ENCODE results near the gene IL33. TPM values are rescaled to one million over a fixed set of nuclear protein-coding genes. Genes with fewer than 3 reads are reported as not detected.

IL33 gene
- total RNA-seq, 4 donors from 2014 or later, result 10.6 to 17.5 (median 15.8) TPM

DNA sequence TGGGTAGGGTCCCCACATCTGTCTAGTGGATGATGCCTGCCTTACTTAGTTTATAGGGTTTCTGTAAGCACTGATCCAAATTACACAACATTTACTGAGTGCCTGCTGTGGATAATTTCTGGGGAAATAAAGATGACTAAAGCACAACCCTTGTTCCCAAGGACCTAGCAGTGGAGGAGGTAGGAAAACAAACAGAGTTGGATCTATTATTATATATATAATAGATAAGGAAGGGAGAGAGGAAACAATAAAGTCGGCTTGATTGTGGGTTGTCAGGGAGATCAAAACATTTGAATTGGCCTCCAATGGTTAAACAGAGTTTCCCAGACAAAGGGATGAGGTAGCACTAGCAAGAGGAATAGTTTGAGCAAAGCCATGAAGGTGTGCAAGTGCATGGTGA, 14.0 kb downstream of the IL33 start:
- TF ChIP-seq, protein P1, sequence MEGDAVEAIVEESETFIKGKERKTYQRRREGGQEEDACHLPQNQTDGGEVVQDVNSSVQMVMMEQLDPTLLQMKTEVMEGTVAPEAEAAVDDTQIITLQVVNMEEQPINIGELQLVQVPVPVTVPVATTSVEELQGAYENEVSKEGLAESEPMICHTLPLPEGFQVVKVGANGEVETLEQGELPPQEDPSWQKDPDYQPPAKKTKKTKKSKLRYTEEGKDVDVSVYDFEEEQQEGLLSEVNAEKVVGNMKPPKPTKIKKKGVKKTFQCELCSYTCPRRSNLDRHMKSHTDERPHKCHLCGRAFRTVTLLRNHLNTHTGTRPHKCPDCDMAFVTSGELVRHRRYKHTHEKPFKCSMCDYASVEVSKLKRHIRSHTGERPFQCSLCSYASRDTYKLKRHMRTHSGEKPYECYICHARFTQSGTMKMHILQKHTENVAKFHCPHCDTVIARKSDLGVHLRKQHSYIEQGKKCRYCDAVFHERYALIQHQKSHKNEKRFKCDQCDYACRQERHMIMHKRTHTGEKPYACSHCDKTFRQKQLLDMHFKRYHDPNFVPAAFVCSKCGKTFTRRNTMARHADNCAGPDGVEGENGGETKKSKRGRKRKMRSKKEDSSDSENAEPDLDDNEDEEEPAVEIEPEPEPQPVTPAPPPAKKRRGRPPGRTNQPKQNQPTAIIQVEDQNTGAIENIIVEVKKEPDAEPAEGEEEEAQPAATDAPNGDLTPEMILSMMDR (IDR thresholded peaks at IDR 0.05; ENCODE audit: low read depth), result no peak

DNA sequence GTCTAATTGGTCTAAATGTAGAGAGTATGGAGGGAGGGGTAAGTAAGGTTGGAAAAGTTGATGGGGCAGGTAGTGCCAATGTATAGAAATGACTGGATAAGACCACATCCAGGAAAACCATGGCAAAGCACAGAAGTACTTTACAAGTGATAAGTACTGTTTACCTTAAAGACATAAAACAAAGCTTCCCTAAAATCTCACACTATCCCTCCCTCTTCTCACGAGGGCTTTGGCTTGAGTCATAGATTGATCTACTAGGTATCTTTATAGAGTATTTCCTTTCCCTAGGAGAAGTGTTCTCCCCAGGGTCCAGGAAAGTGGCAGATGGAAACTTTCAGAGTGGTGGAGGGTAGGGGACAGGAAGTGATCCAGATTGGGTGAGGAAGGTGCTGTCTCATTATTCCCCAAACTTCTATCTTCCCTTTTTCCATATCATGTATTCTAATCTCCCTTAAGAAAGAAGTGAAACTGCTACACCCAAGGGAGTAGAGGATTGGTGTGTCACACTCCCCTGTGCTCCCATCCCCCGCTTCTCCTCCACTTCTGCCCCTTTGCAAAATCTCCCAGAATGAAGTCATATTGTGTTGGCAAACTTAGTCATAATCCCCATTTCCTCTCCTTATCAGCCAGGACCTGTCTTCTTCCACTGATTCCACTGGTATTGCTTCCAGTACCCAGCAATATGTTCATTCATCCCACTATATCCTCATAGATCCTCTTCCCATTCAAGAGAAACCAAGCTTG, 14.6 kb downstream of the IL33 start:
- TF ChIP-seq, protein P1 (IDR thresholded peaks at IDR 0.05; ENCODE audit: low read depth), result no peak

DNA sequence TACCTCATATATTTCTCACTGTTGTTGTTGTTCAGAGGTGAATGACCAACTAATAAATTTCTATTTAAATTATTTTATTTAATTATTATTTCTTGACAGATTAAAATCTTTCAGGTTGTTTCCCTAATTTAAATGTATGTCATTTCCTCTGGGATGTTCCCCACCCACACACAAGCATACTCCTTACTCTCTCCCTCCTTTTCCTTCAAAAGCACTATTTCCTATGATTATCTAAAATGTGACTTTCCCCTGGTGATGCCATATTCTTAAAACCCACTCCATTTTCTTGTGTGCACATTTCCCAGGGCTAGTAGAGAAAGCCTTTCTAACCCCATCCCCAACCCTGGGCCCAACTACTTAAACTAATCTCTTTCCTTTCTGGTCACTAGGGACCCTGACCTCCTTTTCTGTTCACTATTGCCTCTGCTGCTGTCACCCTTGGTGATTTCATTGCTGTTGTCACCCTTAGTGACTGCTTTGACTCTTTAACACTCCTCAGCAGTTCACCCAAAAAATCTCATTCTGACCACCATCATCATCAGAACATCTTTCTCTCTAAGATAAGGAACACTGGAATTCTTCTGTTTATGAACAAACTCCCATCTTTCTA, 16.8 kb downstream of the IL33 start:
- TF ChIP-seq, protein P1 (IDR thresholded peaks at IDR 0.05; ENCODE audit: low read depth), result no peak

DNA sequence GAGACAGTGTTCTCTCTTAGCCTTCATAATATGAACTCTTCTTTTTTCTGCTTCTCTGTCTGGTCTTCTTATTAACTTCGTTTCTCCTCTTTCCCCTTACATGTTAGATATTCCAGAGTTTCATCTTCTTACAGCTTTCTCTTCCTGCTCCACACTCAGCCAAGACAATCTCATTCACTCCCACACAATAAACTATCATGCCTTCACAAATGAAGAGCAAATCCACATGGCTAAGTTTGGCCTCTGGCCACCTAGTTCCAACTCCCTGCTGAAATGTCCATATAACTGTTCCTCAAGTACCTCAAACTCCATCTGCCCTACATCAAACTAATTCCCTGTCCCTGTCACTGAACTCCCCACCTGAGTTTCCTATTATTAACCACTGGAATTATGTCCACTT, 18.4 kb downstream of the IL33 start:
- TF ChIP-seq, protein P1 (IDR thresholded peaks at IDR 0.05; ENCODE audit: low read depth), result no peak

DNA sequence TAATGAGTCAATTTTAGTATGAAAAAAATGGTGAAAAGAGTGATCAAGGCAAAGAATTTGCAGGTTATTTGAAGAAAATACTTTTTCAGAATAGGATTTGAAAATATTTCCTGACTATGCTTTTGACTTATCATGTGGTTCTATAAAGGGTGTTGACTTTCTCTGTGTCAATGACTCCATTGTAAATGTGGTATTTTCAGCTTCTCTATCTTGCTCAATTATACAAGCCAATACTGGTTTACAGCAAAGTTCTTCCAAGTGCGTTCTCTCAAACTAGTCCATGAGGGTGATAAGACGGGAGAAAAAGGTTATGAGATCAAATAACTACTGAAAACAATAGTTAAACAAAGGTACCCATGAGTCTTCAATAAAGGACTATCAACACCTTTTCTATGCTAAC, 21.7 kb downstream of the IL33 start:
- TF ChIP-seq, protein P1 (IDR thresholded peaks at IDR 0.05; ENCODE audit: low read depth), result no peak

DNA sequence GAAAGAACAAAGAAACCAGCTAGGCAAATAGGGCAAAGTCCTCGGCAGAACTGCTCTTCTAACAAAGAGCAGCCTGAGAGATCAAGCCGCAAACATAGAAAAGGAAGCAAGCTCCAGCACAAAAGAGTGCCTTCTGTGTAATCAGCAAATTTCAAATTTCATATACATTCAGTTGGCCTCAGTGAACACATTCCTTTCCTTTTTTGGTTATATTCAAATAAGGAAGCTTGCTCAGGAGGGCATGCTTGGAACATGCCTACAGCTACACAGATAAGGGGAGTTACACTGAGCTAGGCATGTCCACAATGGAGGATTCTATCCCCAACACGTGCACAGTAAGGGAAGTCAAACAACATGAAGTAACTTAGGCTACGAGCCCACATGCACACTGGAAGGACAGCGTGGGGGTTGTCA, 23.4 kb downstream of the IL33 start:
- TF ChIP-seq, protein P1 (IDR thresholded peaks at IDR 0.05; ENCODE audit: low read depth), result no peak

DNA sequence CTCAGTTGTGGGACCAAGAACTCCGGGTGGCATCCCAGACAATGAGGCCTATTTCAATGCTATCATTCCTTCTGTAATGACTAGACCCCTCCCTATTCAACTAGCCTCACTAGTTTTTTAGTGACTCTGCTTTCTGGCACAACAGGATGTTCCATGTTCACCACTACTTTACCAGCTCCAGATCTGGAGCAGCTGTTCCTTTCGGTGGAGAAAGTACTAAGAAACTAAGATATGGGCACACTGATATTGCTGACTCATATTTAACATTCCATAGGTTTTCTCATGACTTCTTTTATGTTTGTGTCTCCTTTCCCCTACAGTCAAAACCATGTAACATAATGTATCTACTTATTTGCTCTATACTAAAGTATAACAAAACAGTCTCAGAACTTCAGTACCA, 24.1 kb downstream of the IL33 start:
- TF ChIP-seq, protein P1 (IDR thresholded peaks at IDR 0.05; ENCODE audit: low read depth), result no peak
